ENCODE results near the gene ZDHHC13.

DNA sequence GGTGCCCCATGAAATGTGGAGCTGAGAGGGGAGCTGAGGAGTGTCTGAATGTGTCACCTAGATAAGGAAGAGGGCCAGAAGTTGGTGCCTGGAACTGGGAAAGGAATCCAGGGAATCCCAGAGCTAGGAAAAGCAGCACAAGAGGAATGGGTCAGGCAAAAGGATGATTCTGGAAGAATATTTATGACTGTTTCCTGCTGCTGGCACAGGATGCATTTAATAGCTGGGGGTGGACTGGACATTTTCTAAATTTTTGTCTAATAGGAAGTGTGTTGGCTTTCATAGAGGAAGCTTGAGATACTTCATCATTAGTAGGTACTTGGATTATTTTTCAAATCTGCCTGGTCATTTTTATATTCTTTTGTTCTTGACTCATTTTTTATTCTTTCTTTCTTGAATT lies 39.0 kb upstream of the ZDHHC13 start:
- TF ChIP-seq, protein P1, sequence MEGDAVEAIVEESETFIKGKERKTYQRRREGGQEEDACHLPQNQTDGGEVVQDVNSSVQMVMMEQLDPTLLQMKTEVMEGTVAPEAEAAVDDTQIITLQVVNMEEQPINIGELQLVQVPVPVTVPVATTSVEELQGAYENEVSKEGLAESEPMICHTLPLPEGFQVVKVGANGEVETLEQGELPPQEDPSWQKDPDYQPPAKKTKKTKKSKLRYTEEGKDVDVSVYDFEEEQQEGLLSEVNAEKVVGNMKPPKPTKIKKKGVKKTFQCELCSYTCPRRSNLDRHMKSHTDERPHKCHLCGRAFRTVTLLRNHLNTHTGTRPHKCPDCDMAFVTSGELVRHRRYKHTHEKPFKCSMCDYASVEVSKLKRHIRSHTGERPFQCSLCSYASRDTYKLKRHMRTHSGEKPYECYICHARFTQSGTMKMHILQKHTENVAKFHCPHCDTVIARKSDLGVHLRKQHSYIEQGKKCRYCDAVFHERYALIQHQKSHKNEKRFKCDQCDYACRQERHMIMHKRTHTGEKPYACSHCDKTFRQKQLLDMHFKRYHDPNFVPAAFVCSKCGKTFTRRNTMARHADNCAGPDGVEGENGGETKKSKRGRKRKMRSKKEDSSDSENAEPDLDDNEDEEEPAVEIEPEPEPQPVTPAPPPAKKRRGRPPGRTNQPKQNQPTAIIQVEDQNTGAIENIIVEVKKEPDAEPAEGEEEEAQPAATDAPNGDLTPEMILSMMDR (IDR thresholded peaks at IDR 0.05): no peak
- no peak for TF ChIP-seq POLR2AphosphoS5 (IDR thresholded peaks at IDR 0.05)
- TF ChIP-seq POLR2A (IDR thresholded peaks at IDR 0.05): no peak

Measured in prostate gland (tissue), 2 donors.